ENCODE measurements around the gene ANKRD40. TPM values are rescaled to one million over a fixed set of nuclear protein-coding genes. Genes with fewer than 3 reads are reported as not detected.

Gene ANKRD40
- total and polyA plus RNA-seq, 10 donors: 6.8 to 54.6 (median 41.0) TPM

GRCh38 chr17:50687200-50688066 is 20.3 kb downstream of the ANKRD40 start:
- Histone ChIP-seq H3K27ac (peak overlapping the region in 4 of 8 donors; percentile 40 to 68 (median 56)), H3K27me3 (replicated peaks in 1 of 7) (no peaks in the 10 kb centered on the region), H3K36me3 (peaks cover 0 to 10% (median 3%) of the 10 kb centered on the region in 6 donors), H3K4me3 (no peak overlapping the region), H3K9me3 (no peaks in the 10 kb centered on the region), H3K4me1 (peaks cover 0 to 21% (median 3%) of the 10 kb centered on the region in 6 donors)
- intact Hi-C loops (cut with DNase I; ENCODE audit: low total_unique reads): no loop called here
- no peak for DNase-seq
- no peak for TF ChIP-seq POLR2A (IDR thresholded peaks at IDR 0.05)
- no peak for TF ChIP-seq POLR2AphosphoS5 (IDR thresholded peaks at IDR 0.05)
- no peak for TF ChIP-seq CTCF (IDR thresholded peaks at IDR 0.05 in 8 of 11, conservative IDR thresholded peaks at IDR 0.05 in 3 of 11)
- WGBS, 5 donors: 88 to 94% (median 93%) methylated on average over 8 to 16 of the region's 16 CpGs

GRCh38 chr17:50686494-50687199 is 21.1 kb downstream of the ANKRD40 start:
- H3K27me3 ChIP-seq (replicated peaks in 1 of 7): no peaks in the 10 kb centered on the region
- no peak for DNase-seq
- H3K4me1 ChIP-seq: peaks cover 0 to 22% (median 4%) of the 10 kb centered on the region in 6 donors
- intact Hi-C loops (cut with DNase I; ENCODE audit: low total_unique reads): no loop called here
- H3K27ac ChIP-seq: peak overlapping the region in 5 of 8 donors; percentile 34 to 68 (median 45)
- TF ChIP-seq POLR2A (IDR thresholded peaks at IDR 0.05): no peak
- peak in 2 of 3 donors; percentile 41 to 57 for TF ChIP-seq POLR2AphosphoS5 (IDR thresholded peaks at IDR 0.05)
- no peaks in the 10 kb centered on the region for H3K9me3 ChIP-seq
- peaks cover 0 to 2% (median 0%) of the 10 kb centered on the region in 6 donors for H3K36me3 ChIP-seq
- H3K4me3 ChIP-seq: no peak overlapping the region
- WGBS, 5 donors: 61 to 84% (median 77%) methylated on average over 13 to 14 of the region's 14 CpGs

GRCh38 chr17:50685691-50686493 is 21.8 kb downstream of the ANKRD40 start:
- no peaks in the 10 kb centered on the region for H3K27me3 ChIP-seq (replicated peaks in 1 of 7)
- peaks cover 0 to 25% (median 9%) of the 10 kb centered on the region in 6 donors for H3K4me1 ChIP-seq
- H3K4me3 ChIP-seq: no peak overlapping the region
- H3K36me3 ChIP-seq: no peaks in the 10 kb centered on the region
- WGBS, 5 donors: 87 to 91% (median 89%) methylated on average over 17 of the region's 17 CpGs
- H3K9me3 ChIP-seq: no peaks in the 10 kb centered on the region
- intact Hi-C loops (cut with DNase I; ENCODE audit: low total_unique reads): no loop called here
- H3K27ac ChIP-seq: peak overlapping the region in 5 of 8 donors; percentile 34 to 68 (median 45)
- TF ChIP-seq POLR2A (IDR thresholded peaks at IDR 0.05) (no peak), CTCF (IDR thresholded peaks at IDR 0.05 in 8 of 11, conservative IDR thresholded peaks at IDR 0.05 in 3 of 11) (no peak), POLR2AphosphoS5 (IDR thresholded peaks at IDR 0.05) (no peak)
- DNase-seq: no peak

- Histone ChIP-seq H3K9me3 (no peaks in the 10 kb centered on the region), H3K4me3 (no peak overlapping the region), H3K4me1 (peaks cover 0 to 23% (median 8%) of the 10 kb centered on the region in 6 donors), H3K27me3 (replicated peaks in 1 of 7) (peaks cover 0 to 4% (median 0%) of the 10 kb centered on the region in 7 donors), H3K36me3 (no peaks in the 10 kb centered on the region), H3K27ac (no peak overlapping the region)
- 89 to 100% (median 94%) methylated on average over 1 of the region's 1 CpG for WGBS, 5 donors
- TF ChIP-seq POLR2A (IDR thresholded peaks at IDR 0.05) (no peak), CTCF (IDR thresholded peaks at IDR 0.05 in 8 of 11, conservative IDR thresholded peaks at IDR 0.05 in 3 of 11) (no peak), POLR2AphosphoS5 (IDR thresholded peaks at IDR 0.05) (no peak)
- intact Hi-C loops (cut with DNase I; ENCODE audit: low total_unique reads): no loop called here
- no peak for DNase-seq
Observed at GRCh38 chr17:50685334-50685665, 22.4 kb downstream of the ANKRD40 start.
